Astrocyte (in vitro differentiated cells and primary cell): ENCODE results near the gene CCSER2. TPM values are rescaled to one million over a fixed set of nuclear protein-coding genes. Genes with fewer than 3 reads are reported as not detected.

ENCODE experiments used
- DNase-seq: peaks from one replicate; pipeline ENCODE4 v3.0.0-alpha.2; 2010; ENCODE audit warnings: low read depth
- FAIRE-seq: peaks from 2 replicates; lab custom pipeline; 2011; peaks lifted over from hg19 to GRCh38; lab: Jason Lieb, UNC
- H2AFZ ChIP-seq: 2 replicates; pipeline ENCODE4 v1.6.0; 2012; ENCODE audit warnings: low read depth, low read length, inconsistent platforms
- H3K27ac ChIP-seq: 2 replicates; pipeline ENCODE4 v1.5.1; 2011; ENCODE audit warnings: low read depth, low read length, inconsistent platforms
- H3K27me3 ChIP-seq: 2 replicates; pipeline ENCODE4 v1.6.0; 2011; ENCODE audit warnings: low read length, inconsistent platforms; ENCODE audit not compliant: insufficient read depth
- H3K36me3 ChIP-seq: 2 replicates; pipeline ENCODE4 v1.5.1; 2011; ENCODE audit warnings: low read length, inconsistent platforms; ENCODE audit not compliant: insufficient read depth
- H3K4me1 ChIP-seq: 2 replicates; pipeline ENCODE4 v1.5.1; 2011; ENCODE audit warnings: low read length, inconsistent platforms; ENCODE audit not compliant: insufficient read depth
- H3K4me2 ChIP-seq: 2 replicates; pipeline ENCODE4 v1.6.0; 2012; ENCODE audit warnings: low read length, inconsistent platforms
- H3K4me3 ChIP-seq: 2 replicates; pipeline ENCODE4 v1.5.1; 2011; ENCODE audit warnings: low read depth, mild to moderate bottlenecking, low read length, inconsistent platforms; ENCODE audit not compliant: insufficient read depth
- H3K79me2 ChIP-seq: 2 replicates; pipeline ENCODE4 v1.6.0; 2012; ENCODE audit warnings: mild to moderate bottlenecking, low read length, inconsistent platforms; ENCODE audit not compliant: insufficient read depth
- H3K9ac ChIP-seq: 2 replicates; pipeline ENCODE4 v1.6.0; 2012; ENCODE audit warnings: mild to moderate bottlenecking, low read length, inconsistent platforms
- H3K9me3 ChIP-seq: 2 replicates; pipeline ENCODE4 v1.5.1; 2012; ENCODE audit warnings: low read depth, mild to moderate bottlenecking, low read length, inconsistent platforms; ENCODE audit not compliant: insufficient read depth
- H4K20me1 ChIP-seq: 2 replicates; pipeline ENCODE4 v1.6.0; 2012; ENCODE audit warnings: low read length, inconsistent platforms; ENCODE audit not compliant: insufficient read depth
- H3K27ac Mint-ChIP-seq: one replicate; pipeline ENCODE4 v1.8.0; 2021; ENCODE audit warnings: mild to moderate bottlenecking, mixed read lengths; ENCODE audit not compliant: unreplicated experiment
- H3K27me3 Mint-ChIP-seq: one replicate; pipeline ENCODE4 v1.8.0; 2021; ENCODE audit warnings: low read depth, mixed read lengths; ENCODE audit not compliant: unreplicated experiment
- H3K36me3 Mint-ChIP-seq: one replicate; pipeline ENCODE4 v1.8.0; 2021; ENCODE audit warnings: low read depth, mixed read lengths; ENCODE audit not compliant: unreplicated experiment
- H3K4me1 Mint-ChIP-seq: one replicate; pipeline ENCODE4 v1.8.0; 2021; ENCODE audit warnings: low read depth, mixed read lengths; ENCODE audit not compliant: unreplicated experiment
- H3K4me3 Mint-ChIP-seq: one replicate; pipeline ENCODE4 v1.8.0; 2021; ENCODE audit warnings: mild to moderate bottlenecking, moderate library complexity, mixed read lengths; ENCODE audit not compliant: unreplicated experiment
- H3K9me3 Mint-ChIP-seq: one replicate; pipeline ENCODE4 v1.8.0; 2021; ENCODE audit warnings: mild to moderate bottlenecking, mixed read lengths; ENCODE audit not compliant: unreplicated experiment
- CTCF ChIP-seq: IDR thresholded peaks from 2 replicates; pipeline ENCODE4 v1.5.1; 2011; ENCODE audit warnings: low read depth, mild to moderate bottlenecking, inconsistent platforms, low read length, moderate library complexity; ENCODE audit not compliant: insufficient read depth
- EZH2 ChIP-seq: IDR thresholded peaks from 2 replicates; pipeline ENCODE4 v1.6.1; 2012; ENCODE audit warnings: mild to moderate bottlenecking, low read length, inconsistent platforms; ENCODE audit not compliant: insufficient read depth
- total RNA-seq: library from RNA; stranded (reverse); gene quantifications from 2 replicates; pipeline ENCODE4 v1.2.1, GENCODE V29; 2021

CCSER2 gene
- total RNA-seq, 1 donor from 2014 or later = 100 TPM

- no peak for TF ChIP-seq EZH2
- TF ChIP-seq CTCF = no peak
- H3K4me3 Mint-ChIP-seq = no peak overlapping the region
- H3K27ac ChIP-seq = peak overlapping the region; percentile 98
These were observed 210.8 kb downstream of the CCSER2 start for GRCh38 chr10:84539216-84539615.

GRCh38 chr10:84540022-84540616 is 211.7 kb downstream of the CCSER2 start:
- Histone ChIP-seq H2AFZ (peak overlapping the region; percentile 70), H3K9ac (peak overlapping the region; percentile 90), H3K36me3 (no peaks in the 10 kb centered on the region), H3K4me2 (peak overlapping the region; percentile 90), H3K4me3 (peak overlapping the region; percentile 48), H3K9me3 (no peaks in the 10 kb centered on the region), H4K20me1 (no peaks in the 10 kb centered on the region), H3K27ac (peak overlapping the region; percentile 98), H3K27me3 (no peaks in the 10 kb centered on the region), H3K79me2 (no peaks in the 10 kb centered on the region), H3K4me1 (peaks cover 18% of the 10 kb centered on the region)
- H3K36me3 Mint-ChIP-seq = peaks cover 2% of the 10 kb centered on the region
- no peaks in the 10 kb centered on the region for H3K9me3 Mint-ChIP-seq
- peaks cover 1% of the 10 kb centered on the region for H3K27me3 Mint-ChIP-seq
- H3K27ac Mint-ChIP-seq = peak overlapping the region; percentile 87
- H3K4me3 Mint-ChIP-seq = peak overlapping the region; percentile 20
- TF ChIP-seq EZH2 = no peak
- no peak for TF ChIP-seq CTCF
- DNase-seq = peak; percentile 89
- FAIRE-seq = peak; percentile 80
- H3K4me1 Mint-ChIP-seq = peaks cover 24% of the 10 kb centered on the region

More at GRCh38 chr10:84539216-84539615, 210.8 kb downstream of the CCSER2 start:
- Histone ChIP-seq H3K27me3 (no peaks in the 10 kb centered on the region), H3K4me3 (no peak overlapping the region), H3K36me3 (no peaks in the 10 kb centered on the region), H3K9me3 (no peaks in the 10 kb centered on the region), H3K4me1 (peaks cover 18% of the 10 kb centered on the region), H3K9ac (peak overlapping the region; percentile 90), H3K4me2 (peak overlapping the region; percentile 90), H2AFZ (no peak overlapping the region), H3K79me2 (no peaks in the 10 kb centered on the region), H4K20me1 (no peaks in the 10 kb centered on the region)
- FAIRE-seq (no peak), DNase-seq (no peak)
- Mint-ChIP-seq H3K4me1 (peaks cover 24% of the 10 kb centered on the region), H3K9me3 (no peaks in the 10 kb centered on the region), H3K36me3 (peaks cover 2% of the 10 kb centered on the region), H3K27me3 (peaks cover 1% of the 10 kb centered on the region), H3K27ac (peak overlapping the region; percentile 87)

- peaks cover 20% of the 10 kb centered on the region for H3K4me1 Mint-ChIP-seq
- no peaks in the 10 kb centered on the region for H3K36me3 ChIP-seq
- H4K20me1 ChIP-seq = no peaks in the 10 kb centered on the region
- H3K36me3 Mint-ChIP-seq = peaks cover 2% of the 10 kb centered on the region
- no peaks in the 10 kb centered on the region for H3K9me3 ChIP-seq
- TF ChIP-seq CTCF (peak; percentile 46), EZH2 (no peak)
- H3K4me3 Mint-ChIP-seq = no peak overlapping the region
- H3K27ac ChIP-seq = peak overlapping the region; percentile 98
- peaks cover 2% of the 10 kb centered on the region for H3K27me3 Mint-ChIP-seq
- peak; percentile 31 for DNase-seq
- no peaks in the 10 kb centered on the region for H3K79me2 ChIP-seq
- no peak for FAIRE-seq
- peak overlapping the region; percentile 87 for H3K27ac Mint-ChIP-seq
- peaks cover 18% of the 10 kb centered on the region for H3K4me1 ChIP-seq
- H3K9ac ChIP-seq = peak overlapping the region; percentile 90
- peak overlapping the region; percentile 48 for H3K4me3 ChIP-seq
- peak overlapping the region; percentile 90 for H3K4me2 ChIP-seq
- no peaks in the 10 kb centered on the region for H3K27me3 ChIP-seq
- H3K9me3 Mint-ChIP-seq = no peaks in the 10 kb centered on the region
- H2AFZ ChIP-seq = peak overlapping the region; percentile 70
These were observed 212.4 kb downstream of the CCSER2 start for GRCh38 chr10:84540617-84541288.
